Astrocyte (in vitro differentiated cells and primary cell): ENCODE results near the gene PARVB.

Experiments
- CTCF ChIP-seq: IDR thresholded peaks from 2 replicates; pipeline ENCODE4 v1.5.1; 2011; ENCODE audit warnings: low read depth, mild to moderate bottlenecking, inconsistent platforms, low read length, moderate library complexity; ENCODE audit not compliant: insufficient read depth
- EZH2 ChIP-seq: IDR thresholded peaks from 2 replicates; pipeline ENCODE4 v1.6.1; 2012; ENCODE audit warnings: mild to moderate bottlenecking, low read length, inconsistent platforms; ENCODE audit not compliant: insufficient read depth

- TF ChIP-seq CTCF (no peak), EZH2 (no peak)
Observed at GRCh38 chr22:44206696-44207095, 182.6 kb downstream of the PARVB start.
